GM19397 (cell line): ENCODE results near the gene PIGW.

Source experiments
- ATAC-seq: cut with Tn5 transposase; IDR thresholded peaks from one replicate; pipeline ENCODE4 v1.9.1; 2021; ENCODE audit warnings: mild to moderate bottlenecking, moderate library complexity; ENCODE audit not compliant: unreplicated experiment

The PIGW gene, protein sequence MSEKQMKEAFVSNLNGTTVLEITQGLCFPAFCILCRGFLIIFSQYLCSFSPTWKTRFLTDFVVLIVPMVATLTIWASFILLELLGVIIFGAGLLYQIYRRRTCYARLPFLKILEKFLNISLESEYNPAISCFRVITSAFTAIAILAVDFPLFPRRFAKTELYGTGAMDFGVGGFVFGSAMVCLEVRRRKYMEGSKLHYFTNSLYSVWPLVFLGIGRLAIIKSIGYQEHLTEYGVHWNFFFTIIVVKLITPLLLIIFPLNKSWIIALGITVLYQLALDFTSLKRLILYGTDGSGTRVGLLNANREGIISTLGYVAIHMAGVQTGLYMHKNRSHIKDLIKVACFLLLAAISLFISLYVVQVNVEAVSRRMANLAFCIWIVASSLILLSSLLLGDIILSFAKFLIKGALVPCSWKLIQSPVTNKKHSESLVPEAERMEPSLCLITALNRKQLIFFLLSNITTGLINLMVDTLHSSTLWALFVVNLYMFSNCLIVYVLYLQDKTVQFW

DNA sequence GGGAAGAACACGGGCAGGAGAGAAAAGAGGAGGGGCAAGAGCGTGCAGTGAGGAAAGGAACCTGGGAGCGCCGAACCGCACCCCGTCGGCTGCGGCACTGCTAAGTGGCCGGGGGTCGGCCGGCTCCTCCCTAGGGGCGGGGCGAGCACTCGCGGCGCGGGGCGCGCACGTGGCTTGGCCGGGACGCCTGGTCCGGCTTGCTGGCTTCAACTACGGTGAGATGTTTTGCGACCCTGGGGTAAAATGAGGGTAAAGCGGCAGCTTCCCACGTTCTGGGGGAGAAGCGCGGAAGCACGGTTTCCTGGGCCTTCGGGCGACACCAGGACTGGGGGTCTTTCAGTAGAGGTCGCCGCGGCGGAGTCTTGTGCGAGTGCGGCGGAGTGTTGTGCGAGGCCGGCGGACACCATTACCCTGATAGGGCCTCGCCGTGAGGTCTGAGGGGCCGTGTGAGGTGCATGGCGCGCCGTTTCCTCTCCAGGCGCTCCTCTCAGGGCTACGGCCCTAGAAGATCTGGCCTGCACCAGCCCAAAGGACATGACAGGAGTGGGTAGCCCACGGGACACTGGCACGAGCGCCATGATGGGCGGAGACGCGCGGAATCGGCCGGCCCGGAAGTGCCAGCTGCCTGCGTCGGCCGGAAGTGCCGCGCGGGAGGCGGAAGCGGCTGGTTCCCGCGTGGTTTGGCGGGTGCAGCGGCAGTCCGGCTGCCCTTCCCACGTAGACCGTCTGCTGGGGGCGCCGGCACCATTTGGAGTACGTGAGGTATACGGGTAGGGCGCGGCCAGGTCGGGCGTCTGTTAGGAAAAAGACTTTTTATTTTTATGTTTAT is at the start of gene PIGW, which contains the start of gene MYO19:
PIGW (plus strand) TSS at position 148 of the 829 bp plus-strand sequence. CDS start 2,115 bp downstream, outside the sequence.
MYO19 (minus strand) TSS at position 29 of the 829 bp plus-strand sequence. CDS start 2,330 bp downstream, outside the sequence.
- ATAC-seq = peak; percentile 70

DNA sequence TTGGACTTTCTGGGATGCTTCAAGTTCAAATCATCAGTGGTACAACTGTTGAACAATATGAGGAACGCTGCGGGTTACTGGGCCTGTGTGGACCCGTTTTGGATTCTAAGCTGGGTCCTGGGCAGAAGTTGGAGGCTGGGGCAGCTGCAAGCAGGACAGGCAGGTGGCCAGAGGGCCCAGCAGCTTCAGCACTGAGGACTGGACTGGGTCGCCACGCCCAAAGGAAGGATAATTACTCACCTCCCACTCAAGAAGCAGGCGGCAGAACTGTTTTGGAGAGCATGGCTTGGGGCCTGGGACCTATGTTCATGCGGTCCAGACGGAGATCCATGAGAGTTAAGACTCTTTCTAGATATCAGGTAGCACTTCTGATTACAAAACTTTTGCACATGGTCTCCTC is 49.8 kb upstream of the PIGW start:
- ATAC-seq = no peak

DNA sequence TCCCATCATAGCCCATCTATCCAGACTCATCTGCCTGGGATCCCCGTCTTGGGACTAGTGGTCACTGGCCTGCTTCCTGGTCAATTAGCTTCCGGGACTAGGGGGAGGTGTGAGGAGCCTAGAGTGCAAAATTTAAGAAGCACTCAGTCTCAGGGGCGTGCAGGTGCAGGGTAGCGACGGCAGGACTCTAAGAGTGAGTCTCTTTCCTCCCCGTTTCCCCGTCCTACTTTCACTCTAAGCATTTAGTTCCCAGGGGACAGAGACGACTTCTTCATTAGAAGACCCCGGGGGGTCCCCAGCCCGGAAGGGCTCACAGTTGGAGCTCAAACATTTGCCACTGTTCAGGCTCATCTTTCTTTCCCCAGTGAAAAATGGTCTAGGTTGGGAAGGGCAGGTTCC is 49.0 kb upstream of the PIGW start:
- ATAC-seq = no peak

DNA sequence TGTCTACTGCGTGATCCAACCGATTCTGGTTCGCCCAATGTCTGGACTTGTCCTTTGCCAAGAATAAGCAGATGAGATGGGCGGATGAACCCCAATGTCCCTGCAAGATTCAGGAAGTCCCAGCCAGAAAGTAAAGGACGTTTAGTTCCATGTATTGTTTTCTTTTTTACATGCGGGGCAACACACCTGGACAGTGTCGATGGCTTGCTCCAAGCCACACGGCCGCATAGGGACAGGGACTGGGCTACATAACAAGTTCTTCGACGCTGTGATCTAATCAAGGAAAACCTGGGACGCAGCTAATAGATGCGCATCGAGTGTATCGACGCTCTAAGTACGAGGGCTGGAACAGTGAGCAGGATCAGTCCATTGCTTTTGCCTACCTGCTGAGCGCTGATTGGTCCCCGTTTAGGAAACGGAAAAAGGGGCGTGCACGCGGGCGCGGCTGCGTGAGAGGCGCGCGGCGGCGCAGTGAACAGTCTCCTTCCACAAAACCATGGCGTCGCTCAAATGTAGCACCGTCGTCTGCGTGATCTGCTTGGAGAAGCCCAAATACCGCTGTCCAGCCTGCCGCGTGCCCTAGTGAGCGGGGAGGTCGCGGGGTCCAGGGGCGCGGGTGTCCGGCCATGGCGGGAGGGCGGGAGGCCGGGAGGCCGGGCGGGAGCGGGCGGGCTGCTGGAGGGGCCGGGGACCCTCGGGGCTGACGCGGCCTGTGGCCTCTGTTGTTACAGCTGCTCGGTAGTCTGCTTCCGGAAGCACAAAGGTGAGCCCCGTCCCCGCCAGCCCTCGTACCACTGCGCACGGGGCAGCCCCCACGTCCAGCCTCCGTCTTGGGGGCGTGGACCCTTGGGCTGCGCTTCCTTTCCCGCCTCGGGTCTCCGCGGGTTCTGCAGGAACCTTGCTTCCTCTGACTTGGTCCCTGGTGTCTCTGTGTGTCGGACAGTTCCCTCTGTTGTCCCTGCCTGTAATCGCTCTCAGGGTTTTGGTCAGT is 48.3 kb upstream of the PIGW start, which contains the start of gene ZNHIT3:
ZNHIT3 (plus strand) TSS at position 478 of the 991 bp plus-strand sequence; CDS start at position 497, 19 bp downstream.
- peak; percentile 86 for ATAC-seq

DNA sequence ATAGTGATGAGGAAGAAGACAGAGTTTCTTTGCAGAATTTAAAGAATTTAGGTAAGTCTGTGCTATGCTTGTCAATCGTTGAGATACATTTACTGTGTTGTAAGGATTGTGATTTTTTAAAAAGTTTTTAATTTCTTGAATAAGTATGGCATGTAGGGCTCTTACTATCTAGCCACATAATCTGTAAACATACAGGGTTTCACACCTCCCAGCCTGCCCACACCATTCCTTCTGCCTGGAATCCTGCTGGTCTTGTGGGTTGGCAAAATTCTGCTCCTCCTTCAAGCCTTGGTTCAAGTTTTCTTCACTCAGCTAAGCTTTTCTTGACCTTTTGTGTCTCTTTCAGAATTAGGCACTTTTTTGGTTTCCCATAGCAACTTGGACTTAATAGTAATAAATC is 40.8 kb upstream of the PIGW start:
- ATAC-seq = no peak

DNA sequence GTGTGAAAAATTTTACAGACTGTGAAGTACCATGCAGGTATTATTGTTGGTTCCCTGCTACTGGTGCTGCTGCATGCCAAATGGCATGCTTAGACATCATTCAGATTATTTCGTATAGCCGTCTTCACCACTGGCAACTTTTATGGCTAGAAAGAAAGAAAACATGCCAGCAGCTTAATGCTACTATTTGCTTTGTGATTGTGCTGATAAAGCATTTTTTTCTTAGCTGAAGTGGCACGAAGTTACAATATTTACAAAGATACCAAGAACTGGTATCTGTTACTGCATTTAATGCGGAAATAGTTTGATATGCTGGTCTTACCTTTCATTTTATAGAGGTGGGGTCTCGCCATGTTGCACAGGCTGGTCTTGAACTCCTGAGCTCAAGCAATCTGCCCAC is 40.1 kb upstream of the PIGW start:
- ATAC-seq = no peak

DNA sequence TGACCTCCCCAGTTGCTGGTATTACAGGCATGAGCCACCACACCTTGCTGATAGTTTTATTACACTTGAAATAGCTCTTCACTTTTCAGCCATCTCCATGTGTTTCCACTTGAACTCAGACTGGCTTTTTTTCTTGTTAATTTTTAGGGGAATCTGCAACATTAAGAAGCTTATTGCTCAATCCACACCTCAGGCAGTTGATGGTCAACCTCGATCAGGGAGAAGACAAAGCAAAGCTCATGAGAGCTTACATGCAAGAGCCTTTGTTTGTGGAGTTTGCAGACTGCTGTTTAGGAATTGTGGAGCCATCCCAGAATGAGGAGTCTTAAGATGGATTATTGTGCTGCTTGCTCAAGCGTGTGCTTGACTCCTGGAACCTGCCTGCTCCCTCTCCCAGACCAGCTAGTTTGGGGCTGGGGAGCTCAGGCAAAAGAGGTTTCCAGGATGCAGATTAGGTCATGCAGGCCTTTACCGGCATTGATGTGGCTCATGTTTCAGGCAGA is 39.7 kb upstream of the PIGW start:
- no peak for ATAC-seq

DNA sequence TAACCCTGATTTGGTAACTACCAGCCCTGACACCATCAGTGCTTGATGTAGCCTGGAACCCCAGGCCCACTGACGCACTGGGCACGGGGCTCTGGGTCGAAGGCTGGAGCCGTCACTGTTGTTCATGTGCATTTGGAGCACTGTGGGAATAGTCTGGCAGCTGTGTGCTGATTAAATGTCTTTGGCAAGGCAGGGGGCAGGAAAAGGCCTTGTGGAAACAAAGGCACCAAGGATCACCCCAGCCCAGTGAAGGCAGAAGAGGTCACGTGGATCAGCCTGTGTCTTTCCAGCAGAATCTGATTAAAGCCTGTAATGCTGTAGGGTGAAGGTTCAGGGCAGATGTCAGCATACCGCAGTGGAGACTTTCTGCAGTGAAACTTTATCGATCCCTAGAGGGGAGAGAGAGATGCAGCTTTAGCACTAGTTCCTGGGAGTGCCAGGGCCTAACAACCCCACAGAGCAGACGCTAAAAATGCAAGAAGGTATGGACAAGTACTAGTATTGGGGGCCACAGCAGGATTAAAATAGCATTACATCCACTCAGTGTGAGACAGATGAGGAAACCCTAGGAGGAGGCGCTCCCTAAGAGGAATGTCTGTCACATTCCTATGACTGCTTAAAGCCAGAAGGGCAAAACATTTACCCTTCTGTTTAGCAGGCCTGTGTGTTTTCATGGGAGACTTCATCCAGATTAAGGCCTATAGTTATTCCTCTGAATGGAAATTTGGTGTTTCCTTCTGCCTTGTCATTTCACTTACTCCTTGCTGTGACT is 38.6 kb upstream of the PIGW start:
- ATAC-seq = no peak

DNA sequence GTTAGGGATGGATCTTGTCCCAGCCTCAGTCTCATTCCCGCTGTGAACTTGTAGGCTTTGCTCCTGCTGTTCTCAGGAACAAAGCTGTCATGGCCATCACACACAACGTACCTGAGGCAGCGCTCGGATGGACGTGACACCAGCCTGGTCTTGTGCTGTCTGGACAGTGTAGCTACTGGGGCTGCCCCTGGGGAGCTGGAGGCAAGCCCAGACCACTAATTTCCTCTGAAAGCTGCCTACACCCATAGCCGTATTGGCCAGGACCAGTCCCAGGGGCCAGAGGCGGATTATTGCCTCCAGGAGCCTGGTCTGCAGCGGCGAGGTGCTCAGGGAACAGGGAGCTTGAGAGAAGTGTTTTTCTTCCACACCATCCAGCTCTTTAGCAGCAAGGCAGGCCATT is 36.6 kb upstream of the PIGW start:
- ATAC-seq = no peak

DNA sequence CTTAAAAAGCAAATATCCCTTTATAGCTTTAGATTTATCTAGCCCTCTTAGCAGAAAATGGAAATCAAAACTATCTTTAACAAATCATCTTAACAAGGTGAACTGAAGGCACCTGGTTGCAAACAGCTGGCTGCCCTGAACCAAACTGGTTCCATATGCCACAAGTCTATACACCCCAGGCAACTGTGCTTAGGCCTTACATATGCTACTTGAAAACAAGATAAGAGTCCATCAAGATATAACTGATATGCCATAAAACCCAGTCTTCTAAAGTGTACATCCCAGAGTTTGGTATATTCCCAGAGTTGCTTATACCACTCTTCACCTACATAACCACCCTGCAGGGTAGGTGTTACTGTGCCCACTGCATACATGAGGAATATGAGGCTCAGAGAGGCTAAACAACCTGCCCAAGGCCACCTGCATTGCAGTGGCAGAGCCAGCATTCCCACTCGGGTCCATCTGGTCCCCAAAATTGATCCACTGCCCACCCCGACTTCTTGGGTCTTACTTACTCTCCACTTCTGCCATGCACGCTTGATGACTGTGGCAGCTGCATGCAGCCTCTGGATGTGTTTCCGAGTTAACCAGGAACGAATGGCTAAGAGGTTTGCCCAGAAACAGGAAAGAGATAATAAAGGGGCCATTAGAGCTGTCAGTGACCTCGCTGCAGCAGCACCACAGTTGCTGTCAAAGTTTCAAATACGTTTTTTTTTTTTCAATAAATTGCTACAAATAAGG is 36.1 kb upstream of the PIGW start:
- no peak for ATAC-seq

DNA sequence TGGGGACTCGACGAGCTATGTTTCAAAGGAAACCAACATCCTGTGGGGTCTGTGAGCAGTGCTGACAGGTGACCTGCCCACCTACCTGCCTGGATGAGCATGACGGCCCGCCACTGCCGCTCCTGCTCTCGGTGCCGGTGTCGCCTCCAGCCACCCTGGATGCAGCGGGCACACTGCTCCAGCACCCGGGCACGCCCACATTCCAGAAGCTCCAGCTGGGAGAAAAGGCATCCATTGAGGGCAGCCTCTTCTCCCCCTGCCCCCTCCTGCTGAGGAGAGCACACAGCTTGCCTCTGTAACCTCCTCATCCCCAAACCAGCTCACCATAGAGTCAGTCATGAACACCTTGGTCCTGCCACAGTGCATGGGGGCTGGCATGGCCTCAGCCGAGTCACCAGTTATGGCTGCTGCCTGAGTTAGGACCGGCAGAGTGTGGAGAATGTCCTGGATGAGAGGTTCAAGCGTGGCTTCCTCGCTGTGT is 34.0 kb upstream of the PIGW start:
- ATAC-seq = no peak

DNA sequence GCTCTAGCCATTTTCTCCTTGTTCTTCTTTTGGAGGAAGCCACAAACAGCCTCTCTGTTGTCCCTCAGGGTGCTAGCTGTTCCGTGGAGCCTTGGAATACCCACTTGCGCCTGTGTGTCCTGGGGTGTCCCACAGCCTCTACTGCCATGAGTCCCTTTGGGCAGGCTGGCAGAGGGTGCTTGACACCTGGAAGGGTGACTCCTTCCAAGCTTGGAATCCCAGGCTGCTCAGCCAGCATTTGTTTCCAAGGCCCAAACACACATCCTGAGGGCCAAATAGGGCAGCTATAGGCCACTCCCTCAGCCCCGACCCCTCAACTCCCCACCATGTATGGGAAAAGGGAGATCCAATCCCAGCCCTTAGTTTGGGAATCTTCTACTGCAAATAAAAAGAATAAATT is 33.4 kb upstream of the PIGW start:
- ATAC-seq = no peak

DNA sequence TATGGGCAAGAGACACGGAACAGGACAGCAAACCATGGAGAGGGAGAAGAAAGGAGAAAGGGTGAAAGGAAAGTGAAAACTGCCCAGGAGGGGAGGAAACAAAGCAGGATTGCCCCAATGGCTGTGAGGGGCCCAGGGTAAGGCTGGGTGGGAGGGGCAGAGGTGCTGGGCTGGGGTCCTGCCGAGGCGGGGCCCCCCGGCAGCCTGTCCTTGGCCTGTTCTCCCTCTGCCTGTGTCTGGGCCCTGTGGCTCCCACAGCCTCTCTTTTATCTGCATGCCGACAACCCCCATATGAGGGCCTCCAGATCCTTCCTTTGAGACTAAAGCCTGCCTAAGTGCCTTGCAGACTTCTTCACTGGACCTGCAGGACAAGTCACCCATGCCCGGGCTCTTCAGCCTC is 32.8 kb upstream of the PIGW start:
- ATAC-seq = no peak

DNA sequence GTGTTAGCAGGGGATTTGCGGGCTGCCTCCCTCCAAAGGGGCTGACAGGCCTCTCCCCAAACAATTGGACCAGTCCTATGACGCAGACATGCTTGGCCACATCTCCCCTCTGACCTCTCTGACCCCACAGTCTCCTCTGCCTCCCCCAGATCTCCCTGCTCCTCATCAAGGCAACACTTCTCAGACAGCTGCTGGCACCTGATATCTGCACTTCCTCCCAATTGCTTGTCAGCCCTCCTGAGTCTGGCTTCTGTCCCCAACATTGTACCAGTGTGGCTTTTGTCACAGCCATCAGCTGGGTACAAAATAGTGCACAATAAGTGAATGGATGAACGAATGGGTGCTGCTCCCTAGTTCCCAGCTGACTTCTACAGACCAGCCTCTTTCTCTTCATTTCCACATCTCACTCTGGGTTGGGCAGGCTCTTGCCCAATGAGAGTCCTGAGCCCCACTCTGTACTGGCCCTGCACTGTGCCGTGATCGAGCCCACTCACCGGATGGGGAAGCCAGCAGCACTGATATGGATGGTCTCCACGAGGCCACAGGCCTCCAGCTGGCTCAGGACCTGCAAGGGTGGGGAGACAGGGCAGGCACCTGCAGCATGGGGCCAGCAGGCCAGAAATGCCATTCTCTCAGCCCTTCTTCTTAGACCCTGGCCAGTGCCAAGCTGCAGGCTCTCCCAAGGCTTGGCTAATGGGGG is 31.2 kb upstream of the PIGW start:
- ATAC-seq = no peak

DNA sequence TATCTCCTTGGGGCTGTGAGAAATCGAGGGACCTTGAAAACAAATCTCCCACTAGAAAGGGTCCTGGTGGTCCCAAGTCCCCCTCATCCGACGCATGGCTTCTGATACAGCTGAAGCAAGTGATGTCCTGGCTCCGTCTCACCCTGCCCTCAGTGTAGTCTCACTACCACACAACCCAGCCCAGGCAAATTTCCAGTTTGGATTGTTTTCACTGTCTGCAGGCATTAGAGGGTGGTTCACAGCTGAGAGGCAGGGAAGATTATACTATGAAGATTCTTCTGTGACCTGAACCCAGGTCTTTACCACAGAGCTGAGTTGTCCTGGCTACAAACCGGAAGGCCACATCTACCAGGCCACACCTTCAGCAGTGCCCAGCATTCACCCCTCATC is 30.6 kb upstream of the PIGW start:
- no peak for ATAC-seq

DNA sequence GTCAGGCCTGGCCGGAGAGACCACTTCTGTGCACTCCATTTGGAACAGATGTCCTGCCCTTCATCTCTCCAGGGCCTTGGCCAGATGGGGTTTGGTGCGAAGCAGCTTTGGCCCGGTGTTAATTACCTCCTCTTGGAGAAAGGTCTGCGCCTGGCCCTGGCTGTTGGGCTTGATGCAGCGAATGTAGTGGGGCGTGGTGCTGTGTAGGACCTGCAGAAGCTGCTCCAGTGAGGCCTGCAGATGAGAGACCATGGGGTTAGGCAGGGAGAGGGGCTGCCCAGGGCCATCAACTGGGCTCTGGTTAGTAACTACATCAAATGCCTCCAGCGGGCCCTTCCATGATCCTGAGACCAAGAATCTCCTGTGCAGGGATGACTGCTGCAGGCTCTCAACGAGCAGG is 29.6 kb upstream of the PIGW start:
- ATAC-seq = no peak

DNA sequence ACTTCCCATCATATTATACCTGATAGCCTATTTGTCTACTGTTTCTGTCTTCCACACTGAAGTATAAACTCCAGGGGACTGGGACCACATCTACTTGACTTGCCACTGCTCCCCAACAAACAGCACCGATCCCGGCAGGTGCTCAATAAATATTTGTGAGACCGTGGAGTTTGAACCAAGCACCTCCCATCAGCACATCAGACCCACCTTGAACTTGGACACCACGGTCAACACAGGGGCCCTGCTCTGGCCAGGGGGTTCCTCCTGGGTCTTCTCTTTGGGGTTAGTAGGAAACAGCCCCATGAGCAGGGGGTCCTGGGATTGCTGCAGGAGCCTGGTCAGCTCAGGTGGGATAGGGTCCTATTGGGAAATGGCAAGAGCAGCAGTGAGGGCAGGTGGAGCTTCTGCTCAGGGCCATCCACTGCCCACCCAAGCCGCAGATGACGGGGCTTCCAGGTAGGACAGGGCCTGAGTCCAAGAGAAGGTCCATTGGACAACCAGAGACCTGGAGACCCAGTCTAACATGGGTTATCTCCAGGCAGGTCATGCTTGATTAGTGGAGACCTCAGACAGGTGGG is 28.4 kb upstream of the PIGW start:
- ATAC-seq = no peak

DNA sequence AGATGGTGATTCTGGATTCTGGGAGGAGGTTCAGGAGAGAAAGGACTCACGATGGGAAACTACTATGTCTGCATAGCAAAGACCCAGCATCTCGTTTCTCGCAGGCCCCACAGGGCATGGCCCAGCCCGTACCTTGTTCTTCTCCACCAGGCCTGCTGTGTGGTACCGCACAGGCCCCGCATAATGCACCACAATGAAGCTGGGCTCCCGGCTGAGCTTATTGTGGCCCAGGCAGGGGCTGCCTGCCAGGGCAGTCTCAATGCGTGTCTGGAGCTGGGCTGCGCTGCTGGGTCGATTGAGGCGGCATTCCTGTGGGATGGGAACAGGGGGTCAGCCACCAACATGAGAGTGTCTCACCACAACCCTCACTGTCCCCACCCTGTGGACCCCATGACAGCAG is 28.0 kb upstream of the PIGW start:
- ATAC-seq = no peak
